HepG2 (cell line): ENCODE measurements around the gene TFDP1. TPM values are rescaled to one million over a fixed set of nuclear protein-coding genes. Genes with fewer than 3 reads are reported as not detected.

Source experiments
- CREB1 ChIP-seq, 2 experiments: fragments of 450-650 bp in 1 of 2; IDR thresholded peaks; 2 replicates each; pipeline ENCODE4 v1.6.1; 2016 to 2017; ENCODE audit warnings: control low read depth in 1 of 2, mild to moderate bottlenecking in 1 of 2, missing compliant biosample characterization in 1 of 2, missing genetic modification characterization in 1 of 2
- DNMT3B ChIP-seq: conservative IDR thresholded peaks from 2 replicates; pipeline ENCODE4 v1.6.1; 2016; ENCODE audit warnings: missing biosample characterization, control low read depth
- ZNF552 ChIP-seq: sonication (generic); formaldehyde crosslinking; IDR thresholded peaks from 2 replicates; pipeline ENCODE4 v1.9.0; 2022; ENCODE audit warnings: missing genetic modification reagents, mild to moderate bottlenecking, borderline replicate concordance
- ZNF570 ChIP-seq: sonication (generic); formaldehyde crosslinking; IDR thresholded peaks from 2 replicates; pipeline ENCODE4 v1.4.0; 2020; ENCODE audit warnings: mild to moderate bottlenecking, missing genetic modification reagents, borderline replicate concordance
- ZNF782 ChIP-seq: sonication (generic); formaldehyde crosslinking; IDR thresholded peaks from 2 replicates; pipeline ENCODE4 v1.4.0; 2020; ENCODE audit warnings: missing genetic modification reagents, mild to moderate bottlenecking, borderline replicate concordance
- polyA plus RNA-seq, 8 experiments: library from polyadenylated mRNA; depleted of rRNA in 3 of 8; stranded (reverse) in 7 of 8; unstranded in 1 of 8; fragments of >200 nt; fragmentation: Illumina TruSeq in 4 of 8; extraction: Trizol in 4 of 8; gene quantifications; 2 replicates each; pipeline versions ENCODE4 v1.2.1 to v1.2.3, GENCODE V29; 2011 to 2016; ENCODE audit warnings: low read depth in 4 of 8, missing spikeins in 1 of 8, mixed read lengths in 1 of 8; ENCODE audit not compliant: insufficient read depth in 1 of 8
- total RNA-seq, 5 experiments: library from RNA; depleted of rRNA; stranded (reverse); fragments of >200 nt; fragmentation: Illumina TruSeq; extraction: Trizol; gene quantifications; 2 replicates each; pipeline ENCODE4 v1.2.3, GENCODE V29; 2016; ENCODE audit warnings: low read depth in 1 of 5
- TF ChIP-seq, protein P1 (sequence below): sonication (generic); formaldehyde crosslinking; conservative IDR thresholded peaks from 2 replicates; pipeline ENCODE4 v1.4.0; 2020; ENCODE audit warnings: missing genetic modification reagents
- TF ChIP-seq, protein P2 (sequence below): sonication (generic); formaldehyde crosslinking; IDR thresholded peaks from 2 replicates; pipeline ENCODE4 v1.4.0; 2020; ENCODE audit warnings: missing genetic modification reagents

Gene TFDP1
- total and polyA plus RNA-seq, 2 of the 13 experiments (the other 11 are each of a cell fraction or from before 2014, with no cell fraction given), result 38.0 to 84.2 TPM

DNA sequence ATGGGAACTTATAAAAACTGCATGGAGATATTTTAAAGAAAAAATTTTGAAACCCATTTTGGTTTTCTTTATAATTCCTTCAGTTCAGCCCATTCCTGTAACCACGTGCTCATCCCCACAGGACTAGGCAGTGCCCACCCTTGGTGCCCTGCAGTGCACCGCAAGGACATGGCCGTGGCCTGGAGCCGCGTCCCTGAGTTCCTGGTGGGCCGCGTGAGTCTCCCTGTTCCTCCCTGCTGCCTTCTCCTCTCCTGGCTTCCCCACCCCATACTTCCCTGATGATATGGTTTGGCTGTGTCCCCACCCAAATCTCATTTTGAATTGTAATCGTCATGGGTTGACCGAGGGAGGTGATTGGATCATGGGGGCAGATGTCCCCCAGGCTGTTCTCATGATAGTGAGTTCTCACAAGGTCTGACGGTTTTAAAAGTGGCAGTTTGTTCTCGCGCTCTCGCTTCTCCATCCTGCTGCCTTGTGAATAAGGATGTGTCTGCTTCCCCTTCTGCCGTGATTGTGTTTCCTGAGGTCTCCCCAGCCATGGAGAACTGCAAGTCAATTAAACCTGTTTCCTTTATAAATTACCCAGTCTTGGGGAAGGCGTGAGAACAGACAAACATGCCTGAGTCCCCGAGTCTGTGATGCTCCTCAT, 31.6 kb upstream of the TFDP1 start (continued):
- TF ChIP-seq DNMT3B, result no peak
- no peak for TF ChIP-seq ZNF570
- no peak for TF ChIP-seq ZNF552
- TF ChIP-seq, protein P1, sequence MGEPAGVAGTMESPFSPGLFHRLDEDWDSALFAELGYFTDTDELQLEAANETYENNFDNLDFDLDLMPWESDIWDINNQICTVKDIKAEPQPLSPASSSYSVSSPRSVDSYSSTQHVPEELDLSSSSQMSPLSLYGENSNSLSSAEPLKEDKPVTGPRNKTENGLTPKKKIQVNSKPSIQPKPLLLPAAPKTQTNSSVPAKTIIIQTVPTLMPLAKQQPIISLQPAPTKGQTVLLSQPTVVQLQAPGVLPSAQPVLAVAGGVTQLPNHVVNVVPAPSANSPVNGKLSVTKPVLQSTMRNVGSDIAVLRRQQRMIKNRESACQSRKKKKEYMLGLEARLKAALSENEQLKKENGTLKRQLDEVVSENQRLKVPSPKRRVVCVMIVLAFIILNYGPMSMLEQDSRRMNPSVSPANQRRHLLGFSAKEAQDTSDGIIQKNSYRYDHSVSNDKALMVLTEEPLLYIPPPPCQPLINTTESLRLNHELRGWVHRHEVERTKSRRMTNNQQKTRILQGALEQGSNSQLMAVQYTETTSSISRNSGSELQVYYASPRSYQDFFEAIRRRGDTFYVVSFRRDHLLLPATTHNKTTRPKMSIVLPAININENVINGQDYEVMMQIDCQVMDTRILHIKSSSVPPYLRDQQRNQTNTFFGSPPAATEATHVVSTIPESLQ (CRISPR knock-in tag), result no peak
- TF ChIP-seq CREB1 (IDR thresholded peaks at IDR 0.05), result no peak
- no peak for TF ChIP-seq CREB1 (CRISPR knock-in tag; IDR thresholded peaks at IDR 0.05)
- TF ChIP-seq, protein P2, sequence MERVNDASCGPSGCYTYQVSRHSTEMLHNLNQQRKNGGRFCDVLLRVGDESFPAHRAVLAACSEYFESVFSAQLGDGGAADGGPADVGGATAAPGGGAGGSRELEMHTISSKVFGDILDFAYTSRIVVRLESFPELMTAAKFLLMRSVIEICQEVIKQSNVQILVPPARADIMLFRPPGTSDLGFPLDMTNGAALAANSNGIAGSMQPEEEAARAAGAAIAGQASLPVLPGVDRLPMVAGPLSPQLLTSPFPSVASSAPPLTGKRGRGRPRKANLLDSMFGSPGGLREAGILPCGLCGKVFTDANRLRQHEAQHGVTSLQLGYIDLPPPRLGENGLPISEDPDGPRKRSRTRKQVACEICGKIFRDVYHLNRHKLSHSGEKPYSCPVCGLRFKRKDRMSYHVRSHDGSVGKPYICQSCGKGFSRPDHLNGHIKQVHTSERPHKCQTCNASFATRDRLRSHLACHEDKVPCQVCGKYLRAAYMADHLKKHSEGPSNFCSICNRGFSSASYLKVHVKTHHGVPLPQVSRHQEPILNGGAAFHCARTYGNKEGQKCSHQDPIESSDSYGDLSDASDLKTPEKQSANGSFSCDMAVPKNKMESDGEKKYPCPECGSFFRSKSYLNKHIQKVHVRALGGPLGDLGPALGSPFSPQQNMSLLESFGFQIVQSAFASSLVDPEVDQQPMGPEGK (CRISPR knock-in tag), result no peak
- TF ChIP-seq ZNF782 (CRISPR knock-in tag), result no peak
